Naive thymus-derived CD4-positive, alpha-beta T cell (primary cell): Measurements from ENCODE around the gene MRFAP1. TPM values are rescaled to one million over a fixed set of nuclear protein-coding genes. Genes with fewer than 3 reads are reported as not detected.

Experiments
- ATAC-seq: fragments of 150-1000 bp; cut with Tn5 transposase; 2 replicates; pipeline ENCODE4 v1.10.0; 2021; ENCODE audit warnings: mild to moderate bottlenecking, moderate library complexity
- CTCF ChIA-PET: fragments of 350-600 bp; sonication (Branson Sonifier 250); formaldehyde crosslinking; loops from one replicate; lab custom pipeline; 2021; ENCODE audit warnings: antibody characterized with exemption; lab: Charles Lee
- POLR2A ChIA-PET: fragments of 350-600 bp; sonication (Branson Sonifier 250); formaldehyde crosslinking; loops from one replicate; lab custom pipeline; 2021; ENCODE audit warnings: antibody characterized with exemption, inconsistent platforms; lab: Charles Lee
- DNase-seq, 9 donors: peaks; one replicate each; pipeline versions ENCODE4 v3.0.0 to v3.0.0-alpha.2; 2020 to 2022; ENCODE audit warnings: mixed read lengths in 1 of 9
- H3K27ac ChIP-seq: one replicate; pipeline ENCODE4 v1.7.0; 2013; ENCODE audit warnings: mild to moderate bottlenecking, low read depth, low read length, moderate library complexity
- H3K27me3 ChIP-seq, 2 donors: one replicate each; pipeline ENCODE4 v1.7.0; 2013; ENCODE audit warnings: low read length in 2 of 2, mild to moderate bottlenecking in 2 of 2, moderate library complexity in 2 of 2; ENCODE audit not compliant: control insufficient read depth in 2 of 2, insufficient read depth in 2 of 2
- H3K36me3 ChIP-seq, 3 experiments: 1 replicate in 2 of 3; 2 replicates in 1 of 3; pipeline ENCODE4 v1.7.0; 2013; ENCODE audit warnings: low read length in 3 of 3, mild to moderate bottlenecking in 3 of 3, moderate library complexity in 1 of 3; ENCODE audit not compliant: insufficient read depth in 3 of 3, control insufficient read depth in 2 of 3
- H3K4me1 ChIP-seq, 2 donors: one replicate each; pipeline ENCODE4 v1.7.0; 2013; ENCODE audit warnings: low read length in 2 of 2, mild to moderate bottlenecking in 2 of 2, moderate library complexity in 1 of 2; ENCODE audit not compliant: control insufficient read depth in 2 of 2, insufficient read depth in 2 of 2
- H3K4me3 ChIP-seq: 2 replicates; pipeline ENCODE4 v1.7.0; 2013; ENCODE audit warnings: mild to moderate bottlenecking, low read length
- H3K9me3 ChIP-seq, 3 experiments: 1 replicate in 2 of 3; 2 replicates in 1 of 3; pipeline ENCODE4 v1.7.0; 2013; ENCODE audit warnings: low read length in 3 of 3; ENCODE audit not compliant: control insufficient read depth in 2 of 3
- H3K27ac Mint-ChIP-seq, 9 donors: one replicate each; pipeline ENCODE4 v1.8.0; 2020 to 2022; ENCODE audit warnings: mixed read lengths in 9 of 9, mild to moderate bottlenecking in 8 of 9, moderate library complexity in 5 of 9, inconsistent platforms in 2 of 9
- H3K27me3 Mint-ChIP-seq, 5 donors: one replicate each; pipeline ENCODE4 v1.8.0; 2021 to 2022; ENCODE audit warnings: mixed read lengths in 5 of 5, mild to moderate bottlenecking in 1 of 5
- H3K36me3 Mint-ChIP-seq, 5 donors: one replicate each; pipeline ENCODE4 v1.8.0; 2020 to 2022; ENCODE audit warnings: mixed read lengths in 5 of 5, mild to moderate bottlenecking in 3 of 5, inconsistent platforms in 1 of 5
- H3K4me1 Mint-ChIP-seq, 7 donors: one replicate each; pipeline ENCODE4 v1.8.0; 2020 to 2022; ENCODE audit warnings: mixed read lengths in 7 of 7, mild to moderate bottlenecking in 3 of 7, inconsistent platforms in 1 of 7
- H3K4me3 Mint-ChIP-seq, 10 donors: one replicate each; pipeline ENCODE4 v1.8.0; 2020 to 2022; ENCODE audit warnings: mild to moderate bottlenecking in 10 of 10, mixed read lengths in 10 of 10, moderate library complexity in 6 of 10, inconsistent platforms in 2 of 10
- H3K9me3 Mint-ChIP-seq, 11 donors: one replicate each; pipeline ENCODE4 v1.8.0; 2020 to 2022; ENCODE audit warnings: mixed read lengths in 11 of 11, mild to moderate bottlenecking in 4 of 11, inconsistent platforms in 1 of 11, moderate library complexity in 1 of 11
- intact Hi-C, 2 donors: fragments of 100-400 bp; cut with micrococcal nuclease; formaldehyde crosslinking; loops; one replicate each; pipeline ENCODE4 v1.15.1; 2023
- polyA plus RNA-seq, 2 donors: library from polyadenylated mRNA; unstranded; fragments of 300-500 nt; fragmentation: Illumina TruSeq; gene quantifications; one replicate each; pipeline ENCODE4 v1.2.3, GENCODE V29; 2021
- total RNA-seq, 6 experiments: library from RNA in 5 of 6; stranded (reverse) in 5 of 6; gene quantifications; 1 replicate in 5 of 6; 2 replicates in 1 of 6; pipeline ENCODE4 v1.2.3 and lab custom pipeline; 2021 to 2026

The MRFAP1 gene
- total and polyA plus RNA-seq, 7 experiments from 2014 or later, result 120 to 199 (median 139) TPM

DNA sequence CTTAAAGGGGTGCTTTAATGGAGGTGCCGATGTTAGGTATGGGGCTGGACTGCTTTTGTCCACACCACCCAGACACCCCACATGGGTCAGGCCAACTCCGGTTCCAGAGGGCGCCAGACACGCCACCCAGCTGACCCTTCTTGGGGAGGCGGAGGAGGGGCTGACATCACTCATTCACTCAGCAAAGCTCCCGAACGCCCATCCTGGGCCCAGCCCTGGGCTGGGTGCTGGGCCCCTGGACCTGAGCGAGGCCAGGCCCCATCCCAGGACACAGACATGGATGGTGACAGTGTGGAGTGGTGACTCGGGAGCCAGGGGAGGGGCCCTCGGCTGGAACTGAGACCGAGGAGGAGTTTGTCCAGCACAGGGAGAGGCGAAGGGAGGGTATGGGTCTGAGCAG is 37.4 kb upstream of the MRFAP1 start:
- no peaks in the 10 kb centered on the region for H3K4me1 ChIP-seq
- no peak overlapping the region for H3K27ac ChIP-seq
- Mint-ChIP-seq H3K27me3 (no peaks in the 10 kb centered on the region), H3K4me3 (no peak overlapping the region), H3K9me3 (peaks cover 0 to 15% (median 7%) of the 10 kb centered on the region in 11 donors), H3K36me3 (peaks cover 29 to 93% (median 65%) of the 10 kb centered on the region in 5 donors), H3K4me1 (peaks cover 0 to 2% (median 0%) of the 10 kb centered on the region in 7 donors), H3K27ac (peak overlapping the region in 1 of 9 donors; percentile 19)
- no peak for DNase-seq
- intact Hi-C loops, result no loop called here
- H3K4me3 ChIP-seq, result no peak overlapping the region
- POLR2A ChIA-PET, result no interaction called here
- no peaks in the 10 kb centered on the region for H3K27me3 ChIP-seq
- peaks cover 0 to 17% (median 0%) of the 10 kb centered on the region in 3 experiments for H3K9me3 ChIP-seq
- H3K36me3 ChIP-seq, result peaks cover 0 to 96% (median 15%) of the 10 kb centered on the region in 3 experiments
- ATAC-seq, result no peak
- CTCF ChIA-PET, result no interaction called here

DNA sequence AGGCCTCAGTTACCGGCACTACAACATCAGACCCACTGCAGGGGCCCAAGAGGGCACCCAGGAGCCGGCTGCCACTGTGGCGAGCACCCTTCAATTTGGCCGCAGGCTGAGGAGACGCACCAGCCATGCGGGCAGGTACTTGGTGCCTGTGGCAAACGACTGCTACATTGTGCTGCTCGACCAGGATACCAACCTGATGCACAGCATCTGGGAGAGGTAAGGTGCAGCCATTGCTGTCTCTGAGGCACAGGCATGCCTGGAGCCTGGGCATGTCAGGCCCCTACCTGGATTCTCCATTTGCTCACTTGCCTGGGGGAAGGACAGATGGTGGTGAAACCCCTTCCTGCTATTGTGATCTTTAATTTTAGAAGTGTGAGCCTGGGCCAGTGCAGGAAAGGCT is 35.4 kb upstream of the MRFAP1 start:
- intact Hi-C loops, result no loop called here
- ATAC-seq, result no peak
- Mint-ChIP-seq H3K27me3 (no peaks in the 10 kb centered on the region), H3K27ac (no peak overlapping the region), H3K36me3 (peaks cover 31 to 87% (median 63%) of the 10 kb centered on the region in 5 donors), H3K4me3 (no peak overlapping the region), H3K4me1 (peaks cover 0 to 3% (median 0%) of the 10 kb centered on the region in 7 donors), H3K9me3 (peaks cover 0 to 15% (median 7%) of the 10 kb centered on the region in 11 donors)
- Histone ChIP-seq H3K4me1 (no peaks in the 10 kb centered on the region), H3K27ac (no peak overlapping the region), H3K4me3 (no peak overlapping the region), H3K27me3 (no peaks in the 10 kb centered on the region), H3K36me3 (peaks cover 0 to 100% (median 14%) of the 10 kb centered on the region in 3 experiments), H3K9me3 (peaks cover 0 to 17% (median 0%) of the 10 kb centered on the region in 3 experiments)
- POLR2A ChIA-PET, result no interaction called here
- CTCF ChIA-PET, result no interaction called here
- no peak for DNase-seq

DNA sequence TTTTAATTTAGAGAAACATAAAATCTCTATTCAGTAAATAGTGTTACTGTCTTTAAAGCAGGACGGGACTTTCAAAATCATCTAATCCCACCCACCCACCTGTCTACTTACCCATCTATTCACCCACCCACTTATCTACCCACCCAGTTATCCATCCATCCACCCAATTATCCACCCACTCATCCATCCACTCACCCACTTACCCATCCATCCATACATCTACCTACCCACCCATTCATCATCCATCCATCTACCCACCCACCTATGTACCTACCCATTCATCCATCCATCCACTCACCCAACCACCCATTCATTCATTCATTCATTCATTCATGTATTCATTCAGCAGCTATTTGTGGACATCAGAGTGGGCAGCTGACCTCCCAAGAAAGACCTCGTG is 34.9 kb upstream of the MRFAP1 start:
- Histone ChIP-seq H3K9me3 (peaks cover 0 to 17% (median 0%) of the 10 kb centered on the region in 3 experiments), H3K4me3 (no peak overlapping the region), H3K36me3 (peaks cover 0 to 100% (median 10%) of the 10 kb centered on the region in 3 experiments), H3K27me3 (no peaks in the 10 kb centered on the region), H3K27ac (no peak overlapping the region), H3K4me1 (no peaks in the 10 kb centered on the region)
- CTCF ChIA-PET, result no interaction called here
- intact Hi-C loops, result no loop called here
- H3K4me1 Mint-ChIP-seq, result peaks cover 0 to 3% (median 0%) of the 10 kb centered on the region in 7 donors
- H3K4me3 Mint-ChIP-seq, result no peak overlapping the region
- H3K36me3 Mint-ChIP-seq, result peaks cover 31 to 82% (median 63%) of the 10 kb centered on the region in 5 donors
- peak overlapping the region in 1 of 9 donors; percentile 41 for H3K27ac Mint-ChIP-seq
- H3K9me3 Mint-ChIP-seq, result peaks cover 0 to 15% (median 7%) of the 10 kb centered on the region in 11 donors
- POLR2A ChIA-PET, result no interaction called here
- no peak for DNase-seq
- ATAC-seq, result no peak
- no peaks in the 10 kb centered on the region for H3K27me3 Mint-ChIP-seq

DNA sequence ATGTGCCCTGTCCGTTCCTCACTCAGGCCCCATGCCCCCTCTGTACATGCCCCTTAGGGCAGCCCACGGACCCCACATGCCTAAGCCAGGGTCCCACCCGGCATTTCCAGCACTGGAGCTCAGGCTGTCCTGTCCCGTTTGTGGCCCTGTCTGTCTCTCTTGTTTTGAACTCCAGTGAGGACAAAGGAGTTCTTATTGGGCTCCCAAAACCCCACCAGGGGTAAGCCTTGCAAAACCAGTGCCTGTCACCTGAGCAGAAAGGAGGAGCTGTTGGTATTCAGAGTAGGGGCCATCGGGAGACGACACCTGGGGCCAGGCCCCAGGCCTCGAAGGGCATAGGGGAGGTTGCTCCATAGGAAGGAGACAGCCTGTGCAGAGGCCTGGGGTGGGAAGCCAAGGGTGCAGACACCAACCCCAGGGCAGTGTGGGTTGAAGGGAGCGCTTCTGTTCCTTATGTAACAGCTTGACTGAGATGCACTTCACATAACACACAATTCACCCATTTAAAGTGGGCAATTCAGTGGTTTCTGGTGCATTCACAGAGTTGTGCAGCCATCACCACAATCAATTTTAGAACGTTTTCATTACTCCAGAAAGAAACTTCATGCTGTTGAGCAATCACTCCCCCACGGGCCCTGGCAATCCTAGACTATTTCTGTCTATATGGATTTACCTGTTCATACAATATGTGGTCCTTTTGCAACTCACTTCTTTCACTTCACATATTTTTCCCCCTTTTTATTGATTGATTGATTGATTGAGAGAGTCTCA is 33.8 kb upstream of the MRFAP1 start:
- Mint-ChIP-seq H3K4me1 (peaks cover 0 to 3% (median 0%) of the 10 kb centered on the region in 7 donors), H3K36me3 (peaks cover 35 to 79% (median 63%) of the 10 kb centered on the region in 5 donors), H3K27ac (peak overlapping the region in 1 of 9 donors; percentile 33), H3K9me3 (peaks cover 0 to 15% (median 7%) of the 10 kb centered on the region in 11 donors), H3K4me3 (no peak overlapping the region), H3K27me3 (no peaks in the 10 kb centered on the region)
- no peak overlapping the region for H3K4me3 ChIP-seq
- POLR2A ChIA-PET, result no interaction called here
- no peaks in the 10 kb centered on the region for H3K4me1 ChIP-seq
- no peak overlapping the region for H3K27ac ChIP-seq
- no peak for ATAC-seq
- H3K9me3 ChIP-seq, result peaks cover 0 to 17% (median 0%) of the 10 kb centered on the region in 3 experiments
- intact Hi-C loops, result no loop called here
- CTCF ChIA-PET, result no interaction called here
- H3K36me3 ChIP-seq, result peaks cover 0 to 100% (median 11%) of the 10 kb centered on the region in 3 experiments
- no peaks in the 10 kb centered on the region for H3K27me3 ChIP-seq
- DNase-seq, result no peak

DNA sequence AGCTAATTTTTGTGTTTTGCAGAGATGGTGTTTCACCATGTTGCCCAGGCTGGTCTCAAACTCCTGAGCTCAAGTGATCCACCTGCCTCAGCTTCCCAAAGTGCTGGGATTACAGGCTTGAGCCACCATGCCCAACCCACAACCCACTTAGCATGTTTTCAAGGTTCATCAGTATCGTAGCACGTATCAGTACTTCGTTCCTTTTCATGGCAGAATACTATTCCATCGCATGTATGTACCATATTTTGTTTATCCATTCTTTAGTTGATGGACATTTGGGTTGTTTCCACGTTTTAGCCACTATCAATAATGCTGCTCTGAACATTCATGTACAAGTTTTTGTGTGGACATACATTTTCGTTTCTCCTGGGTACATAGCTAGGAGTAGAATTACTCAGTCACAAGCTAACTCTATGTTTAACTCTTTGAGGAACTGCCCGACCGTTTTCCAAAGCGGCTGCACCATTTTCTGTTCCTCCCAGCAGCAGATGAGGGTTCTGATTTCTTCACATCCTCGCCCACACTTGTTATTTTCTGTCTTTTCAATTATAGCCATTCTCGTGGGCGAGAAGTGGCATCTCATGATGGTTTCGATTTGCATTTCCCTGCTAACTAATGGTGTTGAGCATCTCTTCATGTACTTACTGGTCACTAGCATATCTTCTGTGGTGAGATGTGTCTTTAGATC is 33.0 kb upstream of the MRFAP1 start:
- Mint-ChIP-seq H3K36me3 (peaks cover 40 to 78% (median 60%) of the 10 kb centered on the region in 5 donors), H3K9me3 (peaks cover 0 to 15% (median 7%) of the 10 kb centered on the region in 11 donors), H3K4me1 (peaks cover 0 to 3% (median 0%) of the 10 kb centered on the region in 7 donors), H3K27ac (peak overlapping the region in 1 of 9 donors; percentile 33), H3K4me3 (no peak overlapping the region), H3K27me3 (no peaks in the 10 kb centered on the region)
- Histone ChIP-seq H3K4me1 (no peaks in the 10 kb centered on the region), H3K27me3 (no peaks in the 10 kb centered on the region), H3K4me3 (no peak overlapping the region), H3K9me3 (peaks cover 0 to 17% (median 0%) of the 10 kb centered on the region in 3 experiments), H3K36me3 (peaks cover 0 to 100% (median 4%) of the 10 kb centered on the region in 3 experiments), H3K27ac (no peak overlapping the region)
- CTCF ChIA-PET, result no interaction called here
- ATAC-seq, result no peak
- no peak for DNase-seq
- POLR2A ChIA-PET, result interaction anchor here (1.1 kb wide), 1 partner anchor 36 kb away, joined by 3 read pairs; no protein-coding TSS in a partner anchor
- intact Hi-C loops, result no loop called here

DNA sequence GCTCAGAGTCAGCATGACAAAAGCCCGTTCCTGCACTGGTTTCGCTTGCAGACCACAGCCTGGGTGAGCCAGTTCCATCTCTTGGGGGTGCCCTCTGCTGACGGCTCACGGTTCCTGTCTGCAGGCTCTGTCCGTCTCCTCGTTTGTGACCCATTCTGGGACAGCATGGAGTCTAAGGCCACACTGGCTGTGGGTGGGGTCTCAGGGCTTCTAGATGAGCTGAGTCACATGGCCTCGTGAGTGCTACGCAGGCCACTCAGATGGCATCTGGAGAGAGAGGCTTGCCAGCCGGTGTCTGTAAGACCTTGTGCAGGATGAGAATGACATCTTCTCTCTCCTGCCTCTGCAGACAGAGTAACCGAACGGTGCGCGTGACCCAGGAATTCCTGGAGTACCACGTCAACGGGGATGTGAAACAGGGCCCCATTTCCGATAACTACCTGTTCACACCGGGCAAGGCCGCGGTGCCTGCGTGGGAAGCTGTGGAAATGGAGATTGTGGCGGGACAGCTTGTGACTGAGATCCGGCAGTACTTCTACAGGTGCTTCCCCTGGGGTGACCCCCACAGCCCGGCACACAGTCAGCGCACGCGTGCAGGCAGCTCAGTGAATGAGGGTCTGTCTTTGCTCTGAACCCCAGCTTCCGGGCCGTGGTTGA is 31.6 kb upstream of the MRFAP1 start:
- ATAC-seq (peak; percentile 38), DNase-seq (no peak)
- H3K4me3 Mint-ChIP-seq, result no peak overlapping the region
- no peaks in the 10 kb centered on the region for H3K27me3 Mint-ChIP-seq
- H3K4me1 Mint-ChIP-seq, result peaks cover 0 to 3% (median 0%) of the 10 kb centered on the region in 7 donors
- ChIA-PET CTCF (no interaction called here), POLR2A (no interaction called here)
- no peaks in the 10 kb centered on the region for H3K27me3 ChIP-seq
- no peak overlapping the region for H3K4me3 ChIP-seq
- H3K27ac Mint-ChIP-seq, result peak overlapping the region in 1 of 9 donors; percentile 19
- H3K9me3 ChIP-seq, result peaks cover 0 to 15% (median 0%) of the 10 kb centered on the region in 3 experiments
- intact Hi-C loops, result no loop called here
- H3K36me3 Mint-ChIP-seq, result peaks cover 33 to 73% (median 56%) of the 10 kb centered on the region in 5 donors
- no peak overlapping the region for H3K27ac ChIP-seq
- H3K9me3 Mint-ChIP-seq, result peaks cover 0 to 10% (median 6%) of the 10 kb centered on the region in 11 donors
- no peaks in the 10 kb centered on the region for H3K4me1 ChIP-seq
- H3K36me3 ChIP-seq, result peaks cover 0 to 100% (median 4%) of the 10 kb centered on the region in 3 experiments
